K562 (cell line): Measurements from ENCODE around the gene PPAT. TPM values are rescaled to one million over a fixed set of nuclear protein-coding genes. Genes with fewer than 3 reads are reported as not detected.
A peak's percentile ranks its signal among the peaks of the same experiment; 100 is the strongest.

ENCODE experiments used
- FOXJ2 ChIP-seq: fragments of 200-800 bp; sonication (Bioruptor generic); IDR thresholded peaks from 2 replicates; pipeline ENCODE4 v1.6.1; 2016; ENCODE audit warnings: missing genetic modification characterization, missing compliant biosample characterization
- FOXJ3 ChIP-seq: sonication (generic); formaldehyde crosslinking; IDR thresholded peaks from 2 replicates; pipeline ENCODE4 v1.4.0; 2020; ENCODE audit warnings: mild to moderate bottlenecking, missing genetic modification reagents
- NRF1 ChIP-seq, 2 experiments: fragments of 450-650 bp; IDR thresholded peaks in 1 of 2; conservative IDR thresholded peaks in 1 of 2; 2 replicates each; pipeline ENCODE4 v1.6.1; 2014; ENCODE audit warnings: mild to moderate bottlenecking in 2 of 2
- PRMT5 ChIP-seq: sonication (generic); formaldehyde crosslinking; IDR thresholded peaks from 2 replicates; pipeline ENCODE4 v1.5.0; 2020; ENCODE audit warnings: missing genetic modification reagents
- ZNF408 ChIP-seq: fragments of 250-450 bp; sonication (Bioruptor Pico); IDR thresholded peaks from 2 replicates; pipeline ENCODE4 v1.4.0; 2020; ENCODE audit warnings: low read depth, mild to moderate bottlenecking, moderate library complexity
- polyA plus RNA-seq, 8 experiments: library from polyadenylated mRNA; depleted of rRNA in 4 of 8; stranded (reverse) in 5 of 8; unstranded in 3 of 8; fragments of >200 nt; fragmentation: Nextera tagmentation in 2 of 8; fragmentation: Illumina TruSeq in 1 of 8; extraction: Ambion mirVana in 2 of 8; extraction: Trizol in 1 of 8; gene quantifications; 2 replicates each; pipeline versions ENCODE4 v1.2.1 to v1.2.3, GENCODE V29; 2011 to 2014; ENCODE audit warnings: inconsistent platforms in 1 of 8, missing spikeins in 1 of 8
- total RNA-seq, 7 experiments: library from RNA; depleted of rRNA in 6 of 7; stranded (reverse); fragments of >200 nt in 6 of 7; fragmentation: Illumina TruSeq in 2 of 7; extraction: Trizol in 2 of 7; gene quantifications; 2 replicates each; pipeline versions ENCODE4 v1.2.1 to v1.2.3, GENCODE V29; 2011 to 2021; ENCODE audit warnings: low replicate concordance in 1 of 7
- TF ChIP-seq, protein P1 (sequence below): fragments of 450-650 bp; IDR thresholded peaks from 2 replicates; pipeline ENCODE4 v1.6.1; 2016; ENCODE audit warnings: borderline replicate concordance
- TF ChIP-seq, protein P2 (sequence below): fragments of 450-650 bp; conservative IDR thresholded peaks from 2 replicates; pipeline ENCODE4 v1.6.1; 2016; ENCODE audit warnings: missing genetic modification characterization, low read depth, mild to moderate bottlenecking, control low read depth, missing compliant biosample characterization
- TF ChIP-seq, protein P3 (sequence below): sonication (generic); formaldehyde crosslinking; IDR thresholded peaks from 2 replicates; pipeline ENCODE4 v1.9.0; 2022; ENCODE audit warnings: mild to moderate bottlenecking, missing genetic modification reagents
- TF ChIP-seq, protein P4 (sequence below), 2 experiments: fragments of 450-650 bp; formaldehyde crosslinking in 1 of 2; IDR thresholded peaks; 2 replicates each; pipeline versions ENCODE4 v1.4.0 to v1.6.1; 2014 to 2020; ENCODE audit warnings: mild to moderate bottlenecking in 2 of 2, borderline replicate concordance in 1 of 2, low read depth in 1 of 2
- TF ChIP-seq, protein P5 (sequence below), 2 experiments: IDR thresholded peaks; 2 replicates each; pipeline ENCODE4 v1.6.1; 2011; ENCODE audit warnings: borderline replicate concordance in 1 of 2, control low read depth in 1 of 2, low read depth in 1 of 2, low read length in 1 of 2, mild to moderate bottlenecking in 1 of 2, mixed read lengths in 1 of 2, moderate library complexity in 1 of 2; ENCODE audit not compliant: insufficient read depth in 1 of 2, insufficient read length in 1 of 2, poor library complexity in 1 of 2, severe bottlenecking in 1 of 2; ENCODE audit errors: extremely low read depth in 1 of 2

Gene PPAT
- total and polyA plus RNA-seq, 9 of the 15 experiments (the other 6 are each of a cell fraction or from before 2014, with no cell fraction given) = 36.2 to 75.8 (median 55.5) TPM

GRCh38 chr4:56410247-56411062 is 25.0 kb downstream of the PPAT start (continued):
- TF ChIP-seq, protein P1, sequence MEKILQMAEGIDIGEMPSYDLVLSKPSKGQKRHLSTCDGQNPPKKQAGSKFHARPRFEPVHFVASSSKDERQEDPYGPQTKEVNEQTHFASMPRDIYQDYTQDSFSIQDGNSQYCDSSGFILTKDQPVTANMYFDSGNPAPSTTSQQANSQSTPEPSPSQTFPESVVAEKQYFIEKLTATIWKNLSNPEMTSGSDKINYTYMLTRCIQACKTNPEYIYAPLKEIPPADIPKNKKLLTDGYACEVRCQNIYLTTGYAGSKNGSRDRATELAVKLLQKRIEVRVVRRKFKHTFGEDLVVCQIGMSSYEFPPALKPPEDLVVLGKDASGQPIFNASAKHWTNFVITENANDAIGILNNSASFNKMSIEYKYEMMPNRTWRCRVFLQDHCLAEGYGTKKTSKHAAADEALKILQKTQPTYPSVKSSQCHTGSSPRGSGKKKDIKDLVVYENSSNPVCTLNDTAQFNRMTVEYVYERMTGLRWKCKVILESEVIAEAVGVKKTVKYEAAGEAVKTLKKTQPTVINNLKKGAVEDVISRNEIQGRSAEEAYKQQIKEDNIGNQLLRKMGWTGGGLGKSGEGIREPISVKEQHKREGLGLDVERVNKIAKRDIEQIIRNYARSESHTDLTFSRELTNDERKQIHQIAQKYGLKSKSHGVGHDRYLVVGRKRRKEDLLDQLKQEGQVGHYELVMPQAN = no peak
- TF ChIP-seq, protein P2, sequence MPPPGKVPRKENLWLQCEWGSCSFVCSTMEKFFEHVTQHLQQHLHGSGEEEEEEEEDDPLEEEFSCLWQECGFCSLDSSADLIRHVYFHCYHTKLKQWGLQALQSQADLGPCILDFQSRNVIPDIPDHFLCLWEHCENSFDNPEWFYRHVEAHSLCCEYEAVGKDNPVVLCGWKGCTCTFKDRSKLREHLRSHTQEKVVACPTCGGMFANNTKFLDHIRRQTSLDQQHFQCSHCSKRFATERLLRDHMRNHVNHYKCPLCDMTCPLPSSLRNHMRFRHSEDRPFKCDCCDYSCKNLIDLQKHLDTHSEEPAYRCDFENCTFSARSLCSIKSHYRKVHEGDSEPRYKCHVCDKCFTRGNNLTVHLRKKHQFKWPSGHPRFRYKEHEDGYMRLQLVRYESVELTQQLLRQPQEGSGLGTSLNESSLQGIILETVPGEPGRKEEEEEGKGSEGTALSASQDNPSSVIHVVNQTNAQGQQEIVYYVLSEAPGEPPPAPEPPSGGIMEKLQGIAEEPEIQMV (tag) = no peak
- TF ChIP-seq FOXJ2 (tag) (peak; percentile 96), PRMT5 (CRISPR knock-in tag) (no peak), NRF1 (conservative IDR thresholded peaks at IDR 0.05 in 1 of 2, IDR thresholded peaks at IDR 0.05 in 1 of 2) (no peak), FOXJ3 (CRISPR knock-in tag) (peak; percentile 77), ZNF408 (CRISPR knock-in tag) (no peak)
- TF ChIP-seq, protein P3, sequence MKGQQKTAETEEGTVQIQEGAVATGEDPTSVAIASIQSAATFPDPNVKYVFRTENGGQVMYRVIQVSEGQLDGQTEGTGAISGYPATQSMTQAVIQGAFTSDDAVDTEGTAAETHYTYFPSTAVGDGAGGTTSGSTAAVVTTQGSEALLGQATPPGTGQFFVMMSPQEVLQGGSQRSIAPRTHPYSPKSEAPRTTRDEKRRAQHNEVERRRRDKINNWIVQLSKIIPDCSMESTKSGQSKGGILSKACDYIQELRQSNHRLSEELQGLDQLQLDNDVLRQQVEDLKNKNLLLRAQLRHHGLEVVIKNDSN (CRISPR knock-in tag) = no peak
- TF ChIP-seq, protein P4, sequence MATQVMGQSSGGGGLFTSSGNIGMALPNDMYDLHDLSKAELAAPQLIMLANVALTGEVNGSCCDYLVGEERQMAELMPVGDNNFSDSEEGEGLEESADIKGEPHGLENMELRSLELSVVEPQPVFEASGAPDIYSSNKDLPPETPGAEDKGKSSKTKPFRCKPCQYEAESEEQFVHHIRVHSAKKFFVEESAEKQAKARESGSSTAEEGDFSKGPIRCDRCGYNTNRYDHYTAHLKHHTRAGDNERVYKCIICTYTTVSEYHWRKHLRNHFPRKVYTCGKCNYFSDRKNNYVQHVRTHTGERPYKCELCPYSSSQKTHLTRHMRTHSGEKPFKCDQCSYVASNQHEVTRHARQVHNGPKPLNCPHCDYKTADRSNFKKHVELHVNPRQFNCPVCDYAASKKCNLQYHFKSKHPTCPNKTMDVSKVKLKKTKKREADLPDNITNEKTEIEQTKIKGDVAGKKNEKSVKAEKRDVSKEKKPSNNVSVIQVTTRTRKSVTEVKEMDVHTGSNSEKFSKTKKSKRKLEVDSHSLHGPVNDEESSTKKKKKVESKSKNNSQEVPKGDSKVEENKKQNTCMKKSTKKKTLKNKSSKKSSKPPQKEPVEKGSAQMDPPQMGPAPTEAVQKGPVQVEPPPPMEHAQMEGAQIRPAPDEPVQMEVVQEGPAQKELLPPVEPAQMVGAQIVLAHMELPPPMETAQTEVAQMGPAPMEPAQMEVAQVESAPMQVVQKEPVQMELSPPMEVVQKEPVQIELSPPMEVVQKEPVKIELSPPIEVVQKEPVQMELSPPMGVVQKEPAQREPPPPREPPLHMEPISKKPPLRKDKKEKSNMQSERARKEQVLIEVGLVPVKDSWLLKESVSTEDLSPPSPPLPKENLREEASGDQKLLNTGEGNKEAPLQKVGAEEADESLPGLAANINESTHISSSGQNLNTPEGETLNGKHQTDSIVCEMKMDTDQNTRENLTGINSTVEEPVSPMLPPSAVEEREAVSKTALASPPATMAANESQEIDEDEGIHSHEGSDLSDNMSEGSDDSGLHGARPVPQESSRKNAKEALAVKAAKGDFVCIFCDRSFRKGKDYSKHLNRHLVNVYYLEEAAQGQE (IDR thresholded peaks at IDR 0.05; ENCODE audit: borderline replicate concordance) = peak; percentile 74
- TF ChIP-seq, protein P4 (CRISPR knock-in tag; IDR thresholded peaks at IDR 0.05; ENCODE audit: low read depth) = no peak
- TF ChIP-seq, protein P5, sequence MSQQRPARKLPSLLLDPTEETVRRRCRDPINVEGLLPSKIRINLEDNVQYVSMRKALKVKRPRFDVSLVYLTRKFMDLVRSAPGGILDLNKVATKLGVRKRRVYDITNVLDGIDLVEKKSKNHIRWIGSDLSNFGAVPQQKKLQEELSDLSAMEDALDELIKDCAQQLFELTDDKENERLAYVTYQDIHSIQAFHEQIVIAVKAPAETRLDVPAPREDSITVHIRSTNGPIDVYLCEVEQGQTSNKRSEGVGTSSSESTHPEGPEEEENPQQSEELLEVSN (IDR thresholded peaks at IDR 0.05; ENCODE audit: borderline replicate concordance in 1 of 2, extremely low read depth in 1 of 2, insufficient read depth in 1 of 2, insufficient read length in 1 of 2, low read depth in 1 of 2, low read length in 1 of 2, poor library complexity in 1 of 2, severe bottlenecking in 1 of 2) = no peak
